DMS 273 (cell line): ENCODE data around the gene LRP3.
"Not testable (repeated sequence)": the region's sequence is repeated elsewhere in the genome, so short reads cannot be mapped to it uniquely, and the experiment has no call there.

Experiments
- DNase-seq: peaks from one replicate; lab custom pipeline; 2025; ENCODE audit not compliant: unreplicated experiment; lab: John Stamatoyannopoulos, UW

LRP3 gene

DNA sequence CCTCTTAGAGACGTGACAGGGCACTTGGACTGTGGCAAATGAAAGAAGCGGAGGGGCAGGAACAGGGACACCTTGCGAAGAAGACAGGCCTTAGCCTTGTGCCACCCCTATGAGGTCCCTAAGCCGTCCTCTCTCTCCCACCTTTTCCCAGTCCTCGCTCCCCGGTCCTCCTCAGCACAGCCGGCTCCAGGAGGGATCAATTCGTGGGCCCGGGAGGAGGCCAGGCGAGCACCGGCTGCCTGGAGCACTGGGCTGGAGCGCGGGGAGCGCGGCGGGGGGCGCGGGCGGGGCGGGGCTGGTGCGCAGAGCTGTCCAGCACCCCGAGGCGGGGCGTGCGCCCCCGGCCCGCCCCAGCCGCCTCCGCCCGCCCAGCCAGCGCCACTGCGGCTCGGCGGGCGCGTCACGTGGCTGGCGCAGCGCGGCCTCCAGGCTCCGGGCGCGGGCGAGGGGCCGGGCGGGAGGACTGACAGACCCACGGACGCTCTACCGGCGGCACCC is at the start of gene LRP3:
Gene LRP3, plus strand, starts transcription at position 466 of the 498 bp plus-strand sequence. CDS start 456 bp downstream, outside the sequence.
- DNase-seq, result peak; percentile 77

DNA sequence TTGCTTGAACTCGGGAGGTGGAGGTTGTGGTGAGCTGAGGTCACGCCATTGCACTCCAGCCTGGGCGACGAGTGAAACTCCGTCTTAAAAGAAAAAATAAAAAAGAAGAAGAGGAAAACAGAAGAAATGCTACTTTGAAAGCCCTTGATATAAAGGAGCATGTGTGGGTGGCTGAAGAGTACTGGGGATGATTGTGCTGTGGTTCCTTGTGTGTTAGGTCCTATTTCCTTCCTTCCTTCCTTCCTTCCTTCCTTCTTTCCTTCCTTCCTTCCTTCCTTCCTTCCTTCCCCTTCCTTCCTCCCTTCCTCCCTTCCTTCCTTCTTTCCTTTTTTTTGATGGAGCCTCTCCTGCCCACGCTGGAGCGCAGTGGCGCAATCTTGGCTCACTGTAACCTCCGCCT is 47.9 kb upstream of the LRP3 start:
- no peak for DNase-seq

- DNase-seq, result no peak
Measured at GRCh38 chr19:33147538-33147937, 46.6 kb upstream of the LRP3 start.

- no peak for DNase-seq
Measured at GRCh38 chr19:33150852-33151518, 43.1 kb upstream of the LRP3 start.

- no peak for DNase-seq
Measured at GRCh38 chr19:33152176-33152575, 42.0 kb upstream of the LRP3 start.

- not testable (repeated sequence) for DNase-seq
Measured at GRCh38 chr19:33152625-33153024, 41.5 kb upstream of the LRP3 start.

DNA sequence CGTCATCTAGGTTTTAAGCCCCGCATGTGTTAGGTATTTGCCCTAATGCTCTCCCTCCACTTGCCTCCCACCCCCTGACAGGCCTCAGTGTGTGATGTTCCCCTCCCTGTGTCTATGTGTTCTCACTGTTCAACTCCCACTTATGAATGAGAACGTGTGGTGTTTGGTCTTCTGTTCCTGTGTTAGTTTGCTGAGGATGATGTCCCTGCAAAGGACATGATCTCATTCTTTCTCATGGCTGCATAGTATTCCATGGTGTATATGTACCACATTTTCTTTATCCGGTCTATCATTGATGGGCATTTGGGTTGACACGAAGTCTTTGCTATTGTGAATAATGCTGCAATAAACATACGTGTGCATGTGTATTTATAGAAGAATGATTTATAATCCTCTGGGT is 39.8 kb upstream of the LRP3 start:
- not testable (repeated sequence) for DNase-seq

GRCh38 chr19:33156334-33156733 is 37.8 kb upstream of the LRP3 start:
- DNase-seq, result peak; percentile 21

- no peak for DNase-seq
Measured at GRCh38 chr19:33157906-33158305, 36.2 kb upstream of the LRP3 start.

DNA sequence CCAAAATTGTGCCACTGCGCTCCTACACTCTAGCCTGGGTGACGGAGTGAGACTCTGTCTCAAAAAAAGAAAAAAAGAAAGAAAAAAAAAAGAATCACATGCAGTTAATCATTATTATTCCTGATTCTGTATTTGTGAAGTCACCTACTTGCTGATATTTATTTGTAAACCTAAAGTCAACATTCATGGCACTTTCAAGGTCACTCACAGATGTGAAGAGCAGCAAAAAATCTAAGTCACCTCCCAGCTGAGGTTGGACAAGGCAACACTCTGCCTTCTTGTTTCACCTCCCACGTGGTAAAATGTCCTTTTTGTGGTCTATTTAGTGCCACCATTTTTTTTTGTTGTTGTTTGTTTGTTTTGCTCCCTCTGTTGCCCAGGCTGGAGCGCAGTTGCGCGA is 35.8 kb upstream of the LRP3 start:
- DNase-seq, result no peak

DNA sequence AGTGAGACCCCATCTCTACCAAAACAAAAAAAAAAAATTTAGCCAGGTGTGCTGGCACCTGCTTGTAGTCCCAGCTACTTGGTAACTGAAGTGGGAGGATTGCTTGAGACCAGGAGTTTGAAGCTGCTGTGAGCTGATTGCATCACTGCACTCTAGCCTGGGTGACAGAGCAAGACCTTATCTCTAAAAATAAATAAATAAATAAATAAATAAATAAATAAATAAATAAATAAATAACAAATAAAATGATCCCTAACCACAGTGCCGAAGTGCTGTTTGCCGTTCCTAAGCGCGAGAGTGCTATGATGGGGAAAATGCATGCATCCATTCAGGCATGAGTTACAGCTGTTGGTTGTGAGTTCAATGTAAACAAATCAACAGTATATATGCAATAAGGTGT is 35.0 kb upstream of the LRP3 start:
- DNase-seq, result no peak

GRCh38 chr19:33159893-33160292 is 34.2 kb upstream of the LRP3 start:
- no peak for DNase-seq

- no peak for DNase-seq
Measured at GRCh38 chr19:33161201-33161600, 32.9 kb upstream of the LRP3 start.

DNA sequence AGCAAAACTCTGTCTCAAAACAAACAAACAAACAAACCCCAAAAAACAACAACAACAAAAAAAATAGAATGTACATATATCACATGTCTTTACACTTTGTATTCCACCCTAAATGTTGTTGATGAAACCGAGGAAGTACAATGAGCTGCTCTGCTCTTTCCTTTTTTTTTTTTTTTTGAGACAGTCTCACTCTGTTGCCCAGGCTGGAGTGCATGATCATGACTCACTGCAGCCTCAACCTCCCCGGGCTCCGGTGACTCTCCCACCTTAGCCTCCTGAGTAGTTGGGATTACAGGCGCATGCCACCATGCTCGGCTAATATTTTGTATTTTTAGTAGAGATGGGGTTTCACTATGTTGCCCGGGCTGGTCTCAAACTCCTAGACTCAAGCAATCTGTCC is 30.6 kb upstream of the LRP3 start:
- DNase-seq, result no peak

DNA sequence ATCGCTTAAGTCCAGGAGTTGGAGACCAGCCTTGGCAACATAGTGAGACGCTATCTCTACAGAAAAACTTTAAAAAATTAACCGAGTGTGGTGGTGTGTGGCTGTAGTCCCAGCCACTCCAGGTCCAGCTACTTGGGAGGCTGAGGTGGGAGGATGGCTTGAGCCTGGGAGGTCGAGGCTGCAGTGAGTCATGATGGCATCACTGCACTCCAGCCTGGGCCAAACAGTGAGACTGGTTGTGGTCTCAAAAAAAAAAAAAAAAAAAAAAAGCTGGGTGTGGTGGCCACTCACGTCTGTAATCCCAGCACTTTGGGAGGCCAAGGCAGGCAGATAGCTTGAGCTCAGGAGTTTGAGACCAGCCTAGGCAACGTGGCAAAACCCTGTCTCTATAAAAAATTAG is 28.1 kb upstream of the LRP3 start:
- DNase-seq, result not testable (repeated sequence)

DNA sequence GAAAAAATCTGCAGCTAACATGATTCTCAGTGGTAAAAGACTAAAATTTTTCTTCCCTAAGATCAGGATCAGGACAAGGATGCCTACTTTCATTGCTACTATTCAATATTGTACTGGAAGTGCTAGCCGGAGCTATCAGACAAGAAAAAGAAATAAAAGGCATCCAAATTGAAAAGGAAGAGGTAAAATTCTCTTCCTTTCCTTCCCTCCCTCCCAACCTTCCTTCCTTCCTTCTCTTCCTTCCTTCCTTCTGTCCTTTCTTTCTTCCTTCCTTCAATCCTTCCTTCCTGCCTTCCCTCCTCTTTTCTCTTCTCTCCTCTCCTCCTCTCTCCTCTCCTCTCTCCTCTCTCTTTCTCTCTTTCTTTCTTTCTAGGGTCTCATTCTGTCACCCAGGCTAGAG is 26.7 kb upstream of the LRP3 start:
- DNase-seq, result no peak

GRCh38 chr19:33168528-33168927 is 25.6 kb upstream of the LRP3 start:
- no peak for DNase-seq

- DNase-seq, result no peak
Measured at GRCh38 chr19:33171222-33171795, 22.8 kb upstream of the LRP3 start.

- DNase-seq, result no peak
Measured at GRCh38 chr19:33171916-33172359, 22.2 kb upstream of the LRP3 start.

GRCh38 chr19:33174186-33174585 is 19.9 kb upstream of the LRP3 start:
- DNase-seq, result no peak

DNA sequence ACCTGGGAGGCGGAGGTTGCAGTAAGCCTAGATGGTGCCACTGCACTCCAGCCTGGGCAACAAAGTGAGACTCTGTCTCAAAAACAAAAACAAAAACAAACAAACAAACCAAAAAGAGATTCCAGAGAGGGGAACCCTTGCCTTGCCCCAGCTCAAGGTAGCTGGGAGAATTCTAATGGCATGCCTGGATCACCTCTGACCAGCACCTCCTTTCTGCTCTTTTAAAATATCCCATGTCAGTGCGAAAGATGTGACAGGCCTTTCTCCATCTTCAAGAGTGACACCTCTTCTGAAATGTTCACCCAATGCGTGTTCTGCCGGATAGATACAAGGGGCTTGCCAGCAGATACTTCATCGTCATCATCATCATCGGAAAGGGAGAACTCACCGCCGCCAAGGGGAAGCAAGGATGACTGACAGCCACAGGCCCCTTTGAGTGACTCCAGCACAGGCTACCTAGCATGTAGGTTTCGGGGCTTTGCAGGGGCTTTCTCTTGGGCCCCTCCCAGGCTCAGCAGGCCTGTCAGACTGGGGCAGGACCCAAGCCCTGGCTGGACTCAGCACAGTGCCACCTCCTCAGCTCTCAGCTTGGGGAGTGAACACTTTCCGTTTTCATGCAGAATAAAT is 18.9 kb upstream of the LRP3 start:
- DNase-seq, result no peak
